HFFc6 (cell line): ENCODE measurements around the gene CDH22. TPM values are rescaled to one million over a fixed set of nuclear protein-coding genes. Genes with fewer than 3 reads are reported as not detected.
A peak's percentile ranks its signal among the peaks of the same experiment; 100 is the strongest.

Source experiments
- DNase-seq: peaks from one replicate; pipeline ENCODE4 v3.0.0-alpha.2; 2018
- H3K27ac Mint-ChIP-seq: 2 replicates; pipeline ENCODE4 v1.8.0; 2020; ENCODE audit warnings: mild to moderate bottlenecking, mixed read lengths
- H3K27me3 Mint-ChIP-seq: 2 replicates; pipeline ENCODE4 v1.8.0; 2021; ENCODE audit warnings: mild to moderate bottlenecking, moderate library complexity, mixed read lengths; ENCODE audit not compliant: insufficient read depth
- H3K36me3 Mint-ChIP-seq: 2 replicates; pipeline ENCODE4 v1.8.0; 2021; ENCODE audit warnings: low read depth, mixed read lengths
- H3K4me1 Mint-ChIP-seq: 2 replicates; pipeline ENCODE4 v1.8.0; 2020; ENCODE audit warnings: low read depth, mixed read lengths
- H3K4me3 Mint-ChIP-seq: 2 replicates; pipeline ENCODE4 v1.8.0; 2020; ENCODE audit warnings: mild to moderate bottlenecking, moderate library complexity, mixed read lengths
- H3K9me3 Mint-ChIP-seq: 2 replicates; pipeline ENCODE4 v1.8.0; 2020; ENCODE audit warnings: mild to moderate bottlenecking, mixed read lengths
- total RNA-seq, 6 experiments: library from RNA; stranded (reverse); fragmentation: NEBNext Ultra II Directional; extraction: Animal tissue kit (Norgen Biotek cat#: 25700); gene quantifications; 2 replicates in 1 of 6; 3 replicates in 5 of 6; pipeline ENCODE4 v1.2.3, GENCODE V29; 2021
- TF ChIP-seq, protein P1 (sequence below): fragments of 200-600 bp; sonication (generic); IDR thresholded peaks from 2 replicates; pipeline ENCODE4 v1.5.0; 2021; ENCODE audit warnings: antibody characterized with exemption, mild to moderate bottlenecking

Gene CDH22
- total RNA-seq, 6 experiments from 2014 or later = not detected

DNA sequence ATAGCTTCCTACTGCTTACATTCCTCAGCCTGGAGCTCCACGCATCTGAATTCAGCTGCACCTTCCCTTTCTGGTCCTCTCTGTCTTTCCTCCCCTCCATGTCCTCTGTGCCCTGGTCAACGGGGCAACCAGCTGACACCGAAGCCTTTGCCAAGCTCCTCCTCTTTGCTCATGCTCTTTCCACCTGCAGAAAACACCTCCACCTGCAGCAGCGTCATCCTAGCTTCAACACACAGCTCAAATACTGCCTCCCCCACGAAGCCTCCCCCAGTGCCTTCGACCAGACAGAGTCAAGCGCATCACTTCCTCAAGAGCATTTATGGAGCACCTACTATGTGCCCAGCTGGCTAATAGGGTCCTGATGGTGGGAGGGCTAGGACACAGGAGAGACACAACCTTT is 9.2 kb downstream of the CDH22 start:
- DNase-seq = no peak
- H3K9me3 Mint-ChIP-seq = no peaks in the 10 kb centered on the region
- TF ChIP-seq, protein P1, sequence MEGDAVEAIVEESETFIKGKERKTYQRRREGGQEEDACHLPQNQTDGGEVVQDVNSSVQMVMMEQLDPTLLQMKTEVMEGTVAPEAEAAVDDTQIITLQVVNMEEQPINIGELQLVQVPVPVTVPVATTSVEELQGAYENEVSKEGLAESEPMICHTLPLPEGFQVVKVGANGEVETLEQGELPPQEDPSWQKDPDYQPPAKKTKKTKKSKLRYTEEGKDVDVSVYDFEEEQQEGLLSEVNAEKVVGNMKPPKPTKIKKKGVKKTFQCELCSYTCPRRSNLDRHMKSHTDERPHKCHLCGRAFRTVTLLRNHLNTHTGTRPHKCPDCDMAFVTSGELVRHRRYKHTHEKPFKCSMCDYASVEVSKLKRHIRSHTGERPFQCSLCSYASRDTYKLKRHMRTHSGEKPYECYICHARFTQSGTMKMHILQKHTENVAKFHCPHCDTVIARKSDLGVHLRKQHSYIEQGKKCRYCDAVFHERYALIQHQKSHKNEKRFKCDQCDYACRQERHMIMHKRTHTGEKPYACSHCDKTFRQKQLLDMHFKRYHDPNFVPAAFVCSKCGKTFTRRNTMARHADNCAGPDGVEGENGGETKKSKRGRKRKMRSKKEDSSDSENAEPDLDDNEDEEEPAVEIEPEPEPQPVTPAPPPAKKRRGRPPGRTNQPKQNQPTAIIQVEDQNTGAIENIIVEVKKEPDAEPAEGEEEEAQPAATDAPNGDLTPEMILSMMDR = no peak
- no peaks in the 10 kb centered on the region for H3K36me3 Mint-ChIP-seq
- H3K27me3 Mint-ChIP-seq = peaks cover 47% of the 10 kb centered on the region
- H3K4me3 Mint-ChIP-seq = no peak overlapping the region
- no peaks in the 10 kb centered on the region for H3K4me1 Mint-ChIP-seq
- no peak overlapping the region for H3K27ac Mint-ChIP-seq

DNA sequence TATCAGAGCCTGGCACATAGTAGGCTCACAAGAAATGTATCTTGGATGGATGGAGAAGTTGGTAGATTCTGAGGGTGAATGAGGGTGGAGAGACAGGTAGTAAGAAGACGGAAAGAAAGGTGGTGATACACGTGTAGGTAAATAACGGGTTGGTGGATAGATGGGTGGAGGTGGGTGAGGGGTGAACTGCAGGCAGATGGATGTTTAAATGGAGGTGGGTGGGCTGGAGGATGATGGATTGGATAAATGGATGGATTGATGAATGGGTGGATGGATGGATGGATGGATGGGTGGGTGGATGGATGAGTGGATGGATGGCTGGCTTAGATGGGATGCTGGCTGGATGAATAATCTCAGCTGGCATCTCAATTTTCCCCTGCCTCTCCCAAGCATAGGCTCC is 9.9 kb downstream of the CDH22 start:
- Mint-ChIP-seq H3K27ac (no peak overlapping the region), H3K4me3 (no peak overlapping the region), H3K9me3 (no peaks in the 10 kb centered on the region), H3K36me3 (no peaks in the 10 kb centered on the region), H3K27me3 (peaks cover 46% of the 10 kb centered on the region), H3K4me1 (no peaks in the 10 kb centered on the region)
- DNase-seq = no peak
- TF ChIP-seq, protein P1 = no peak

DNA sequence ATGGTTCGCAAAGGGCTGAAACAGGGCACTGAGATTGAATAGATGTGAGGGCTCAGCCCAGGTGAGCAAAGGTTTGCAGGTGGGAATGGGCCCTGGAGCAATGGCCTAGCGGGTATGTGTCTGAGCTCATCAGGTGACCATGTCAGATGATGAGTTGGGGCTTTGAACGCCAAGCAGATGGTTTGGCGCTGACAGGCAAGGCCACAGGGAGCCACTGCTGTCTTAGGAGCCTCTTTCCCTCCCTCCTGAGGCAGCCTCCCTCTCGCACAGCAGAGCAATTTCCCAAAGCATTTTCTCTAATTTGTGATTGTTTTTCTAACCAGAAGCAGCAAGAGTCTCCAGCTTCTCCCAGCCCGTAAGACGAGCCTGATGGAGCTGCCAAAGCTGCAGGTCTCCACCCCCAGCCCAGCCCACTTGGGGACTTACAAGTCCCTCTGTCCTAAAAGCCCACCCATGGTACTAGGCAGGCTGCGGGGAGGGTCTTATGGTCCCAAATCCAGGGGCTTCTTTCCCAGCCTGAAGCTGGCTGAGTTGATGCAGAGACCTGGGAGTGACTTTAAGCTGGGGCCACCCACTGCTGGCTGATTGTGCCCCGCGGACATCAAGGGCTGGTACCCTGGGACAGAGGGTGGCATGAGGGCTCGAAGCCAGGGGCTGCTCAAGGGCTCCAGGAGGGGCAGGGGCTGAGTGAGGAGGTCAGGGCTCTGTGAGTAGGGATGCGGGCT is 11.6 kb downstream of the CDH22 start:
- TF ChIP-seq, protein P1 = no peak
- H3K36me3 Mint-ChIP-seq = no peaks in the 10 kb centered on the region
- no peaks in the 10 kb centered on the region for H3K4me1 Mint-ChIP-seq
- no peaks in the 10 kb centered on the region for H3K9me3 Mint-ChIP-seq
- no peak for DNase-seq
- H3K27me3 Mint-ChIP-seq = peaks cover 38% of the 10 kb centered on the region
- H3K27ac Mint-ChIP-seq = no peak overlapping the region
- H3K4me3 Mint-ChIP-seq = no peak overlapping the region

DNA sequence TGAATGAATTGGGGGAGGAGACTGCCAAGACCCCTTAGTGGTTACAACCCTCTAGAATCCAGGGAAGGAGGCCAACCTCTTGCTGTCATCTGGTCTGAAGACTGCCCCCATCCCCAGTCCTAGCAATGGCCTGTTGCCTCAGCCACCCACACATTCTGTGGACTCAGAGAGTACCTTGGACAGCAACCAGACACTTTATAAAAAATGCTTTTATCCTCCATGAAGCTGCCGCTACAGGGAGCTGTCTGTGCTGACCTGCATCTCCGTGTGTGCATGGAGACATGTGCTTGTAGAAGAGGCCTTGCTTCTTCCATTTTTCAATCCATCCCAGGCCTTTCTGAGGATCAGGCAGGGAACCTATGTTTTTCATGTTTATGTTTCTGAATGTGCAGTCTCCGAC is 15.2 kb downstream of the CDH22 start:
- Mint-ChIP-seq H3K27me3 (peaks cover 32% of the 10 kb centered on the region), H3K4me1 (no peaks in the 10 kb centered on the region), H3K27ac (no peak overlapping the region), H3K4me3 (no peak overlapping the region), H3K36me3 (no peaks in the 10 kb centered on the region), H3K9me3 (no peaks in the 10 kb centered on the region)
- TF ChIP-seq, protein P1 = no peak
- DNase-seq = peak; percentile 60

DNA sequence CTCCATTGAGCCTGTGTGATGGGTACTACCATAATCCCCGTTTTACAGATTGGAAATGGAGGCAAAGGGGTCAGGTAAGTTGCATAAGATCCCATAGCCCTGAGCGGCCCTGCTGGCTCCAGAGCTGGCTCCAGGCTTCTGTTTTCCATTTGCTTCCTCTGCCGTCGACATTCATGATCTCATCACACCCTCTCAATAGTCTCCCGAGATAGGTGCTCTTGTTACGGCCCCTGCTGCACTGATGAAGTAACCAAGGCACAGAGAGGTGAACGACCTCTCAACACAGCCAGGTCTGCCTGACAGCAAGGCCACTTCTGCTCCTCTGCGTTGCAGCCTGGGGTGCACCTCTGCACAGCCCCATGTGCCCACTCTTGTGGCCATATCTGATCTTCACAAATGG is 16.9 kb downstream of the CDH22 start:
- H3K9me3 Mint-ChIP-seq = no peaks in the 10 kb centered on the region
- peaks cover 25% of the 10 kb centered on the region for H3K27me3 Mint-ChIP-seq
- H3K4me1 Mint-ChIP-seq = no peaks in the 10 kb centered on the region
- H3K27ac Mint-ChIP-seq = no peak overlapping the region
- DNase-seq = no peak
- H3K36me3 Mint-ChIP-seq = no peaks in the 10 kb centered on the region
- no peak overlapping the region for H3K4me3 Mint-ChIP-seq
- TF ChIP-seq, protein P1 = no peak
